GM21381 (cell line): ENCODE measurements around the gene IGSF9B.

Source experiments
- ATAC-seq: cut with Tn5 transposase; IDR thresholded peaks from one replicate; pipeline ENCODE4 v1.9.1; 2021; ENCODE audit warnings: mild to moderate bottlenecking, moderate library complexity; ENCODE audit not compliant: unreplicated experiment

The IGSF9B gene

DNA sequence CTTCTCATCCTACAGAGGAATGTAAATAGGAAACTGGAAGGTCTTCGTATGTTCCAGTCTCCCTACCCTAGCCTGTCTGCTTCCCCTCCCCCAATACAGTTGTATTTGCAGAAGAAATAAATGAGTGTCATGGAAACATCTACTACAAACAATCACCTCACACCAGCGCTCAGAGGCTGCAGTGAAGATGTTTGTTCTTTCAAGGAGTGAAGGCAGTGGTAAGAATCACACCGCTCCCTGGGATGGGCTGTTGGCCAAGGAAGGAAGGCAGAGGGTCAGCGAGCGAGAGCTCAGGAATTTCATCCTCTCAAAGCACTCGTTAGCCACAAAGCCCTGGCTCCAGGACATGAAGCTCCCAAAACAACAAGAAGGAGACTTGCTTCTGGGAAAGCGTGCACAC is 1.1 kb upstream of the IGSF9B start:
- no peak for ATAC-seq

GRCh38 chr11:133955945-133956421 is 785 bp downstream of the IGSF9B start:
- no peak for ATAC-seq

DNA sequence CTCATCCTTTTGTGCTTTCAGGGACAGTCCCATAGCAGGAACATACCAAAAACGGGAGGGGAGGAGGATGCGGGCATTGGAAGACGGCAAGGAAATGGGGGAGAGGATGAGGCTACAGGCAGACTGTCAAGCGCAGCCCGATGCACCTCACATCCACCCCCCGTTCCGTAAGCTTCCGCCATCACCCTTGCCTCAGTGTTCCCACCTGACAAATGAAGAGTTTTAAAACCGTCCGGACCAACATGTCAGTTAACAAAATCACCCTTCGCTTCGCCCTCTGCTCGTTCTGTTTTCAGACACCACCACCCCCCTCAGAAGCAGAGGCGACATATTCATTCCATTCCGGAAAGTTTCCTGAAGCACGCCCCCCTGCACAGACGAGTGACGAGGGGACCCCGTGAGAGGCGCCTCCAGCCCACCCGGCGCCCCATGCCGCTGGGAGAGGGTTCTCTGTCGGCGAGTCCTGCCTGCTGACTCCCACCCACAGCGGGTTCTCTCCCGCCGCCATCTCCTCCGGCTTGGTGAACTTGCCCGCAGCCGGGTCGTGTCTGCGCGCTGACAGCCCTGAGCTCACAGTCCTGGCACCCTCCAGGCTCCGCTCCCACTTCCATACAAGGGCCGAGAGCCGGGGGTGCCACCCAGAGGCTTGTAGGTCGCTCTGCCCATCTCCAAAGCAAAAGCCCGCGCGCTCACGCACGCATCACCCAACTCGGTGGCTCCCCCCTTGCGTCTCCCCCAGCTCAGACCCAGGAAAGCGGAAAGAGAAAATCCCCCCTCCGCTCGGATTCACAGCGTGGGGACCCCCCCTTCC is 1.5 kb downstream of the IGSF9B start:
- ATAC-seq = no peak

- no peak for ATAC-seq
Measured at GRCh38 chr11:133953999-133954398, 2.8 kb downstream of the IGSF9B start.

GRCh38 chr11:133953547-133953946 is 3.2 kb downstream of the IGSF9B start:
- no peak for ATAC-seq

GRCh38 chr11:133952199-133953190 is 4.3 kb downstream of the IGSF9B start:
- no peak for ATAC-seq

DNA sequence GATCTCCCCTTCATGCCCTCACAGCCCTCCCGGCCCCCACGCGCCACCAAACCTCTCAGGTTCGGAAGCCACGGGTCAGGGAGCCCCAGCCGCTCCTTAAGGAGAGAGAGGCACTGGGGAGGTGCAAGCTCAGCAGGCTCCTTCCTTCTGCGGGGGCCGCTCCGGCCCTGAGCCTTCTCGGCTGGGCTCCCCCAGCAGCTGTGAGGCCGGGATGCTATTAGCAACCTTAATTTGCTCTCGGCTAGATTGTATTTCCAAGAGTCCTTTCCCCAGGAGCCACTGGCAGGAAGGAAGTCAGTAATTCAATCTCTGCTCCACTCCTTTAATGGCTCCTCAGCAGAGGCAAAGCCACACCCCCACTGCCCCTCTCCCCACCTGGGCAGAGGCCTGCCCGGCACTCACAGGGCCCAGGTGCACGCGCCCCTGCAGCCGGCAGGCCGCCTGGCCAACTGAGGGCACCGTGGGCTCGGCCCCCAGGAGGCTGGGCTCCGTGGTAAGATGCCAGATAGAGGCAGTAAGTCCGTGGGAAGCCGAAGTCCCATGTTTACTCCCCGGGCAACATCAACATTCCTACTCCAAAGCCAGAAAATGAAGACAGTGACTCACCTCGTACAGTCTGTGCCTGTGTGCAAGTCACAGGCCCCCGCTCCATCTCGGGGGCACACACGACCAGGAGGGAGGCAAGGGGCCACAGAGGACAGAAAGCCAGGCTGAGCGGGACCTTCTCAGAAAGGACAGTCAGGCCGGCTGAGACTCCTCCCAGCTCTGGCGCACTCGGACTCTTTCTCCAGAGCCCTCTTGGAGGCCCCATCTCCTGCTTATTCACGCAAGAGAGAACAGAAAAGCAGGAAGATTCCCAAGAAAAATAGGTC is 5.2 kb downstream of the IGSF9B start:
- ATAC-seq = no peak

DNA sequence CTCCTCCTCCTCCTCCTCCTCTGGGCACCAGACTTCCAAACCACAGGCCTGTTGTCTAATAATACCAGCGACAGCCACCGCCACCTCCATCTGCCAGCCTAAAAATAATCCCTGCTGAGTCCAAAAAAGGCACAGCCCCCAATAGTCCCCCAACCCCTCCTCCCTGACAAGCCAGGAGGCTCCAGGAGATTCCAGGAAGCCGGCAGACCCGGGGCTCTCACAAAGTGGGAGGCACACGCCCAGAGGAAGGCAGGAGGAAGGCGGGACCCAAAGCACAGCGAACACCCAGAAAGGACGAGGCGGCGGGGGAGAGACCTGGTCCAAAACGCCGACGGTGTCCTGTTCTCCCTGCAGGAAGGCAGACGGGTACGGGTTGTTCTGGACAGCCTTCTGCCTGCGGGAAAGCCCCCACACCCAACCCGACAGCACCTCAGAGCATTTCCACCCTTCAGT is 5.9 kb downstream of the IGSF9B start:
- no peak for ATAC-seq

DNA sequence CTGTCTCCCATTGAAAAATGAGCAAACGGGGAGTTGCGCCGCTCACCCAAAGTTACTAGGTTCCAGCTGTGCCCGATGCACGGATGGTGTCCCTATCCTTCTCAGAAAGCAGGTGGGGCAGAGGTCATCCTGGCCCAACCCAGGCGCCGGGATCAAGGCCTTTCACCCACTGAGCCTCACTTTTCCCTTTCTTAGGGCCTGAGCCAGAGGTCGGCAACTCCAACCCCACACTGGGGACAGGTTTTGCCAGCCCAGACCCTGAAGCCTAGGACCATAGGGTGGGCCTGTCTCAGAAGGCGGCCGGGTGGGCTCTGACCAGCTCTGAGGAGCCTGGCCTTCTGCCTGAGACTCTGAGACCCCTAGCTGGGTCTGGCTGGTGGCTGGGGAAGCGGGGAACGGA is 6.3 kb downstream of the IGSF9B start:
- ATAC-seq = no peak

GRCh38 chr11:133949129-133949528 is 7.6 kb downstream of the IGSF9B start:
- ATAC-seq = no peak

DNA sequence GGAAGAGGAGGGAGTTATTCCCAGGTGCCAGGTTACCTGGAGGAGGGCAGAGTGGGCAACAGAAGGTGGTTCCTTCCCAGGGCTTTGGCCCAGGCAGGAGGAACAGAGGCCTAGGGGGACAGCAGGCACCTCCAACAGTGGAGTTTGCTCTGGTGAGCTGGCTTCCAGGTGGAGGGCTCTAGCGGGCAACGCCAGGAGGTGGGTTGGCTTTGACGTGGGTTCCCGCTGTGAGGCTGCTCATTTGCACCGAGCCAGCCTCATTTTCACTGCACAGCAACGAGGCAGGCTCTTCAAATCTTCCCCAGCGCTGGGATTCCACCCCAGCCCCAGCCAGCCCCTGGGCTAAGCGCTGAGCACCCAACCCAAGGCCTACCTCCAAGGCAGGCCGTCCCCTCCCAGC is 8.1 kb downstream of the IGSF9B start:
- ATAC-seq = no peak

GRCh38 chr11:133947321-133947756 is 9.4 kb downstream of the IGSF9B start:
- ATAC-seq = no peak

DNA sequence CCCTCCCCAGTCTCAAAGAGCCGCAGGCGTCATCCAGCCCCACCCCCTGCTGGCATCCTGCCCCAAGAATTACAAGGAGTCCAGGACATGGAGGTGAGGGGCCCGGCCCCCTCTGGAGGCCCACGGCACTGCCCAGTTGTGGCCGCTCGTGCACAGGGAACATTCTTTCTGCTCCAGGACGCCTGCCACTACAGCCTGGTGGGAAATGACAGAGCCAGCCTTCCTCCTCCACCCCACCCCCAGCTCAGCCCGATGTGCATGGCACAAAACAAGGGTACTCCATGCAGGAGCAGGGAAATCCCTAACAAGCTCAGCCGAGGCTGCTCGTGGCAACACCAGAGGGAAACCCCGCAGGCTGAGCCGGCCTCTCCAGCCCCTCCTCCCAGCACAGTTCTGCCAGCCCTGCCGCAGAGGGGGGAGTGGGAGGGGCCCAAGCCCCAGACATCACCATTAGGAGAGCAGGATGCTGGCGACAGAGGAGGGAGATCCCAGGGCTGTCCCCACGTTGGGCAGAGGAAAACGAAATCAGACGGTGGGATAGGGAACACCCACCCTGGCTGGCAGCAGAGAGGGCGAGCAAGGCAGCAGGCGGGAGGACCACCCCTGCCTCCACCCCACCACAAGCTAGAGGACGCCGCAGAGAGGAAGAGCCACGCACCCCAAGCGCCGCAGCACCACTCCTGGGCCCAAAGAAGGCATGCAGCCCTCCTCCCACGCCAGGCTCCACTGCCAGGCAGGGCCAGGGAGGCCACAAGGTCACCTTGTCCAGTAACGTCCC is 10.0 kb downstream of the IGSF9B start:
- no peak for ATAC-seq

GRCh38 chr11:133946051-133946450 is 10.7 kb downstream of the IGSF9B start:
- no peak for ATAC-seq

- ATAC-seq = no peak
Measured at GRCh38 chr11:133945087-133945974, 11.4 kb downstream of the IGSF9B start.

DNA sequence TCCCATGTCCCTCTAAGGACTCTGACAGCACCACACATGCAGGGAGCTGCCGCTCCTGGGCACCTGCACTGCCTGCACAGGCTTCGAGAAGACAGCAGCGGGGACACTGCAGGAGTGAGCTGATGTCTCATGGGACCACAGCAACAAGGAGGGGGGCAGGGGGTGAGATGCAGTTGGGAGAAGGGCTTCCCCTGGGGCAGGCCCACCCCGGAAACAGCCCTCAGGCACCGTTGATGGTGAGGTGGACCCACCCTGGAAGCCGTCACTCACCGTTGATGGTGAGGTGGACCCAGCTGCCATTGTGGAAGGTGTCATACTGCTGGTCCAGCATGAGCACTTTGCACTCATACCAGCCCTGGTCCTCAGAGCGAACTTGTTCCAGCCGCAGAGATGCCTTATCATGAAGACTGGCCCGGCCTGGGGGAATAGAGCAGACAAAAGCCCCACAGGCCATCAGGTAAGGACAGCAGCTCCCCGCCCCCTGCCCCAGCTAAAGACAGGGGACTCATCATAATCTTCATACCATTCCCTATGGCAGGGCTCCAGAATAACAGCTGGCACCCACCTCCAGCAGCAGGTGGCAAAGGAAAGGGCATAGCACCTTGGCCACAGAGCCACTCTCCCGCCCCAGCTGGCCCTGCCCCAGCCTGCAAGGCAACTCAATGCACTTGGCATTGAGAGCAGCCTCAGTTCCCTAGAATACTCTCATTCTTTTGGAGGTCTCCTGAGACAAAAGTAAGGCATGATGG is 12.6 kb downstream of the IGSF9B start:
- no peak for ATAC-seq

- no peak for ATAC-seq
Measured at GRCh38 chr11:133942577-133942976, 14.2 kb downstream of the IGSF9B start.

DNA sequence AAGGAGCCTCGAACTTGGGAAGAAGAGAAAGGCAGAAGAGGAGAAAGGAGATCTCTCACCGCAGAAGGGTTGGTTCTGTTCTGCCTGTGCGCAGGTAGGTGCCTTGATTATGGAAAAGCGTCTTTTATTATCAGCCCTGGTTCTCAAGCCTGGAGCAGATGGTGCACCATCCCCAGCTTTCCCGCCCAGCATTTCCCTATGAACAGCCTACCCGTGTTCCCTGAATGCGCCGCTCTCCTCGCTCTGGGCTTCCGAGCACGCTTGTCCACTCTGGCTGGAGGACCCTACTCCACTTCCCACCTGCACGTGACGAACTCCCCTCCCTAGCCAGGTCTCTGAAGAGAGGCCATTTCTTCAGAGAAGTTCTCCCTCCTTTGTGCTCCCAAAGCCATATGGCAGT is 15.2 kb downstream of the IGSF9B start:
- ATAC-seq = no peak
